Activated CD8-positive, alpha-beta T cell treated with anti-CD3 and anti-CD28 coated beads for 36 hours (primary cell): ENCODE data around the gene PTGS1. TPM values are rescaled to one million over a fixed set of nuclear protein-coding genes. Genes with fewer than 3 reads are reported as not detected.
A peak's percentile ranks its signal among the peaks of the same experiment; 100 is the strongest.

Experiments used
- ATAC-seq: fragments of 200-7000 bp; cut with Tn5 transposase; one replicate; pipeline ENCODE4 v1.10.0; 2021; ENCODE audit warnings: mild to moderate bottlenecking, moderate library complexity
- CTCF ChIA-PET: fragments of 350-600 bp; sonication (Branson Sonifier 250); formaldehyde crosslinking; loops from one replicate; lab custom pipeline; 2021; ENCODE audit warnings: antibody characterized with exemption; lab: Charles Lee
- POLR2A ChIA-PET: fragments of 350-600 bp; sonication (Branson Sonifier 250); formaldehyde crosslinking; loops from one replicate; lab custom pipeline; 2021; ENCODE audit warnings: antibody characterized with exemption; lab: Charles Lee
- DNase-seq: peaks from one replicate; pipeline ENCODE4 v3.0.0-alpha.2; 2020
- H3K27ac Mint-ChIP-seq: one replicate; pipeline ENCODE4 v1.8.0; 2021; ENCODE audit warnings: mild to moderate bottlenecking, mixed read lengths
- H3K27me3 Mint-ChIP-seq: one replicate; pipeline ENCODE4 v1.8.0; 2021; ENCODE audit warnings: mixed read lengths
- H3K36me3 Mint-ChIP-seq: one replicate; pipeline ENCODE4 v1.8.0; 2021; ENCODE audit warnings: low read depth, mixed read lengths
- H3K4me1 Mint-ChIP-seq: one replicate; pipeline ENCODE4 v1.8.0; 2021; ENCODE audit warnings: low read depth, mixed read lengths
- H3K4me3 Mint-ChIP-seq: one replicate; pipeline ENCODE4 v1.8.0; 2021; ENCODE audit warnings: mild to moderate bottlenecking, moderate library complexity, mixed read lengths
- H3K9me3 Mint-ChIP-seq: one replicate; pipeline ENCODE4 v1.8.0; 2021; ENCODE audit warnings: mixed read lengths
- CTCF ChIP-seq: fragments of 200-600 bp; IDR thresholded peaks from one replicate; pipeline ENCODE4 v1.8.0; 2022; ENCODE audit warnings: antibody characterized with exemption, mild to moderate bottlenecking
- intact Hi-C: fragments of 100-400 bp; cut with micrococcal nuclease; formaldehyde crosslinking; loops from one replicate; pipeline ENCODE4 v1.10.0; 2022
- total RNA-seq, 2 experiments: library from RNA; stranded (reverse); gene quantifications; one replicate each; pipeline ENCODE4 v1.2.3, GENCODE V29; 2021

Gene PTGS1
- total RNA-seq, 2 experiments from 2014 or later, result 0.23 TPM; not detected in 1

GRCh38 chr9:122340161-122340560 lies 30.7 kb upstream of the PTGS1 start:
- CTCF ChIA-PET, result interaction anchor here (2.5 to 17.1 kb wide), 2 partner anchors 10 to 216 kb away, joined by 9 to 315 read pairs; no protein-coding TSS in a partner anchor
- Mint-ChIP-seq H3K4me1 (no peaks in the 10 kb centered on the region), H3K27me3 (no peaks in the 10 kb centered on the region), H3K27ac (no peak overlapping the region), H3K36me3 (no peaks in the 10 kb centered on the region), H3K4me3 (no peak overlapping the region), H3K9me3 (no peaks in the 10 kb centered on the region)
- ATAC-seq (no peak), DNase-seq (no peak)
- TF ChIP-seq CTCF, result no peak
- POLR2A ChIA-PET, result interaction anchor here (1.0 kb wide), 1 partner anchor 75 kb away, joined by 3 read pairs; the partner anchor contains the start of genes MRRF and RBM18
- intact Hi-C loops, result loop anchor here (10.0 kb wide), 1 partner anchor 75 kb away; the partner anchor contains the start of genes MRRF and RBM18

- Mint-ChIP-seq H3K27me3 (peaks cover 7% of the 10 kb centered on the region), H3K36me3 (no peaks in the 10 kb centered on the region), H3K27ac (no peak overlapping the region), H3K4me3 (no peak overlapping the region), H3K4me1 (peaks cover 4% of the 10 kb centered on the region), H3K9me3 (no peaks in the 10 kb centered on the region)
- ATAC-seq, result no peak
- CTCF ChIA-PET, result interaction anchor here (1.0 to 17.1 kb wide), 2 partner anchors 14 to 218 kb away, joined by 3 to 315 read pairs; no protein-coding TSS in a partner anchor
- POLR2A ChIA-PET, result no interaction called here
- DNase-seq, result no peak
- intact Hi-C loops, result loop anchor here (10.0 kb wide), 1 partner anchor 78 kb away; the partner anchor contains the start of genes MRRF and RBM18
- TF ChIP-seq CTCF, result no peak
Observed at GRCh38 chr9:122342323-122343050, 28.3 kb upstream of the PTGS1 start.

GRCh38 chr9:122346478-122347347 lies 24.1 kb upstream of the PTGS1 start:
- intact Hi-C loops, result loop anchor here (10.0 kb wide), 1 partner anchor 82 kb away; the partner anchor contains the start of genes MRRF and RBM18
- no peak for TF ChIP-seq CTCF
- ChIA-PET POLR2A (interaction anchor here (1.0 kb wide), 1 partner anchor 82 kb away, joined by 3 read pairs; the partner anchor contains the start of genes MRRF and RBM18), CTCF (interaction anchor here (1.9 to 17.1 kb wide), 3 partner anchors 222 to 248 kb away, joined by 9 to 315 read pairs (median 17); no protein-coding TSS in a partner anchor)
- H3K4me3 Mint-ChIP-seq, result peak overlapping the region; percentile 63
- no peaks in the 10 kb centered on the region for H3K9me3 Mint-ChIP-seq
- H3K27me3 Mint-ChIP-seq, result peaks cover 16% of the 10 kb centered on the region
- H3K4me1 Mint-ChIP-seq, result peaks cover 15% of the 10 kb centered on the region
- DNase-seq (peak; percentile 20), ATAC-seq (peak; percentile 38)
- H3K36me3 Mint-ChIP-seq, result no peaks in the 10 kb centered on the region
- peak overlapping the region; percentile 28 for H3K27ac Mint-ChIP-seq

GRCh38 chr9:122347348-122348287 lies 23.2 kb upstream of the PTGS1 start:
- Mint-ChIP-seq H3K36me3 (no peaks in the 10 kb centered on the region), H3K9me3 (peaks cover 1% of the 10 kb centered on the region), H3K4me1 (peaks cover 15% of the 10 kb centered on the region), H3K27me3 (peaks cover 16% of the 10 kb centered on the region), H3K27ac (peak overlapping the region; percentile 28), H3K4me3 (peak overlapping the region; percentile 63)
- no peak for TF ChIP-seq CTCF
- intact Hi-C loops, result loop anchor here (10.0 kb wide), 1 partner anchor 83 kb away; the partner anchor contains the start of genes MRRF and RBM18
- DNase-seq, result peak; percentile 35
- POLR2A ChIA-PET, result interaction anchor here (0.6 to 1.0 kb wide), 2 partner anchors 83 to 613 kb away, joined by 3 to 4 read pairs; partner anchors contain the start of genes MRRF and RBM18
- CTCF ChIA-PET, result interaction anchor here (1.9 to 17.1 kb wide), 2 partner anchors 223 to 248 kb away, joined by 9 to 315 read pairs; no protein-coding TSS in a partner anchor
- ATAC-seq, result no peak
